GM18498 (cell line): ENCODE measurements around the gene HNRNPUL1.

Experiments used
- ATAC-seq: cut with Tn5 transposase; IDR thresholded peaks from one replicate; pipeline ENCODE4 v1.9.1; 2021; ENCODE audit warnings: mild to moderate bottlenecking, moderate library complexity; ENCODE audit not compliant: unreplicated experiment

Gene HNRNPUL1

DNA sequence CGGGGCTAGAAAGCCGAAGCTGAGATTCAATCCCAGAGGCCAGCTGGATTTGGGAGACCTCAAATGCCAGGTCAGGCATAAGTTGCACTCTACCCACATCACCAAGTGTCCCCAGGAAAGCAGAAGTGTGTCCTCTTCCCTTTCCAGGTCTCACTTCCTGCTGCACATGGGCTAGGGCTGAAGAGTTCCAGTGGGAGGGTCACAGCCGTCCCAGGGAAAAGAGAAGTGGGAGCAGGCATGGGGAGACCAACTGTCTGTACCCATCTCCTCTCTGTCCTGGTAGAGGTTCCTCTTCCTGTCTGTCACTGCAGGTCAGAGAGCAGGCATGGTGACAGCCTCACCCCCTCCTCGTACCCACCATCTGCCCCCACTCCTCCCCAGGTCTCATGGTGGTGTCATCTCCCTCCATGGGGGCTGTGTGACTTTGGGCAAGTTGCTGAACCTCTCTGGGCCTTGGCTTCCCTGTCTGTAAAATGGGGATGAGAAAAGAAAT, 30.4 kb upstream of the HNRNPUL1 start:
- ATAC-seq, result no peak

DNA sequence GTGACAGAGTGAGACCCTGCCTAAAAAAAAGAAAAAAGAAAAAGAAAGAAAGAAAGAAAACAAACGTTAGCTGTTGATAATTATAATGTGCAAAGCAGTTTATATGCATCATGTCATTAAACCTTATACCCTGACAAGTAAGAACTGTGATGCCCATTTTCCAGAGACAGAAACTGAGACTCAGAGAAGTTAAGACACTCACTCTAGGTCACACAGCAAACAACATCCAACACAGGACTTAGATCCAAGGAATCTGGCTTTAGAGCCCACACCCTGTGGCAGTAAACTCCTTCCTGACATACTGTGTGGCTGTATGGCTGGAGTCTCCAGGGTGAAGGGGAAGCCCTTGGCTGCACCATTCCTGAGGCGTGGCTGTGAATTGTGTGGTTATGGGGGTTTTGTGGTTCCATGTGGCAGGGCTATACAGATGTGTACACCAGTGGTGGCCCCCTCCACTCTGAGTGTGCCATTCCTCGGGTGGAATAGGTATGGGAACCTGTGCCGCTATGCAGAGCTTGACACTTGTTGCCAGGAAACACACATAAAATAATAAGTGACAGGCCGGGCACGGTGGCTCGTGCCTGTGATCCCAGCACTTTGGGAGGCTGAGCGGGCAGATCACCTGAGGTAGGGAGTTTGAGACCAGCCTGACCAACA, 29.5 kb upstream of the HNRNPUL1 start:
- ATAC-seq, result no peak

GRCh38 chr19:41235480-41235879, 28.7 kb upstream of the HNRNPUL1 start:
- no peak for ATAC-seq

DNA sequence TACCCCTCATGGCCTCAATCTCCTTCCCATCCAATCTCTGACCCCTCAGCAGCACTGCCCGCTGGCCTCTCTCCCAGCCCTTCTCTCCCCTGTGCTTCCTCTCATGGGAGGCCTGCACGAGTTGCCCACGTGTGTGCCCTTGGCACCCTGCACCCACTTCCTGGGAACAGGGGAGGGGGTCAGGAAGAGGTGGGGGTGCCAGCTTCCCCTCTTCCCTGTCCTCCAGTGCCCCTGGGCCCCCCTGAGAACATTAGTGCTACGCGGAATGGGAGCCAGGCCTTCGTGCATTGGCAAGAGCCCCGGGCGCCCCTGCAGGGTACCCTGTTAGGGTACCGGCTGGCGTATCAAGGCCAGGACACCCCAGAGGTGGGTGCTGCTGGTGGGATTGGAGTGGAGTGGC, 25.9 kb upstream of the HNRNPUL1 start:
- no peak for ATAC-seq

DNA sequence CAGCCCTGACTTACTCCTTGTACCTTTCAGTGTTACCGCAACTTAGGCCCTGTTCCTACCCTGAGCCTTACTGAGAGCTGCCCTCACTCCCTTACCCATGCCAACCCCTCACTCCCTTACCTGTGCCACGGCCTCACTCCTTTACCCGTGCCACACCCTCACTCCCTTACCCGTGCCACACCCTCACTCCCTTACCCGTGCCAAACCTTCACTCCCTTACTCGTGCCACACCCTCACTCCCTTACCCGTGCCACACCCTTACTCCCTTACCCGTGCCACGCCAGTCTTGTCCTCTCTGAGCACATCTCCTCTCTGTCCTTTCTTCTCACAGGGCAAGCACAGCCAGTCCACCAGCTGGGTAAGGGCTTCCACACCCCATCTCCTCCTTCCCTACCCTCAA, 24.8 kb upstream of the HNRNPUL1 start:
- ATAC-seq, result no peak

DNA sequence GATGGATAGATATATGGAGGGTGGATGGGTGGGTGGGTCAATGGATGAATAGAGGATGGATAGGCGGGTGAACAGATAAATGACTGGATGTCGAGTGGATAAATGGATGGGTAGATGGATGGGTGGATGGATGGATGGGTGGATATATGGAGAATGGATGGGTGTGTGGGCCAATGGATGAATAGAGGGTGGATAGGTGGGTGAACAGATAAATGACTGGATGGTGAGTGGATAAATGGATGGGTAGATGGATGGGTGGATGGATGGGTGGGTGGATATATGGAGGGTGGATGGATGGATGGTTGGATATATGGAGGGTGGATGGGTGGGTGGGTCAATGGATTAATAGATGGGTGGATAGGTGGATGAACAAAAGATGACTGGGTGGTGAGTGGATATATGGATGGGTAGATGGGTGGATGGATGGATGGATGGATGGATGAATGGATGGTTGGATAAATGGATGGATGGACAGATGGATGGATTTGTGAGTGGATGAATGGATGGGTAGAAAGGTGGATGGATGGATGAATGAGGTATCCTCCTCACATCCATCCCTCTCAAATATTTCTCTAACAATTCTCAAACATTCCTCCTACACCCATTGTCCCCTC, 24.1 kb upstream of the HNRNPUL1 start:
- no peak for ATAC-seq

DNA sequence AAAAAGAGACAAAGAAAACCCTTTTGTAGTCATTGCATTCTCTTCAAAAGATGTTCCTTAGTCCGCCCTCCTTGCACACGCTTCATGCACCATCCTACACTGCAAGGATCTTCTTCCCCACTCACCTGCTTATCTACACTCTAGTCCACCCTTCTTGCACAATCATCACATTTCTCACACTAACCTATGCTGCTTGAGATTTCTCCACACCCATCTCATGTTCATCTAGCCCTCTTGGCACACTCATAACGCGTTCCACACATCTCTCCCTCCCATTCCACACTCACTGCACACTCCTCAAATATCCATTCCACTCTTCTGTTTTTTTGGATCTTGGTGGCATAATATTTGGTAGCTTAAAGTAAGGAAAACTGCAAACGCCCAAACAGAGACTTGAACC, 22.3 kb upstream of the HNRNPUL1 start:
- ATAC-seq, result no peak

GRCh38 chr19:41244117-41244516, 20.1 kb upstream of the HNRNPUL1 start:
- no peak for ATAC-seq

GRCh38 chr19:41245843-41246242, 18.3 kb upstream of the HNRNPUL1 start:
- no peak for ATAC-seq

- no peak for ATAC-seq
These were observed 15.3 kb upstream of the HNRNPUL1 start for GRCh38 chr19:41248895-41249294.

DNA sequence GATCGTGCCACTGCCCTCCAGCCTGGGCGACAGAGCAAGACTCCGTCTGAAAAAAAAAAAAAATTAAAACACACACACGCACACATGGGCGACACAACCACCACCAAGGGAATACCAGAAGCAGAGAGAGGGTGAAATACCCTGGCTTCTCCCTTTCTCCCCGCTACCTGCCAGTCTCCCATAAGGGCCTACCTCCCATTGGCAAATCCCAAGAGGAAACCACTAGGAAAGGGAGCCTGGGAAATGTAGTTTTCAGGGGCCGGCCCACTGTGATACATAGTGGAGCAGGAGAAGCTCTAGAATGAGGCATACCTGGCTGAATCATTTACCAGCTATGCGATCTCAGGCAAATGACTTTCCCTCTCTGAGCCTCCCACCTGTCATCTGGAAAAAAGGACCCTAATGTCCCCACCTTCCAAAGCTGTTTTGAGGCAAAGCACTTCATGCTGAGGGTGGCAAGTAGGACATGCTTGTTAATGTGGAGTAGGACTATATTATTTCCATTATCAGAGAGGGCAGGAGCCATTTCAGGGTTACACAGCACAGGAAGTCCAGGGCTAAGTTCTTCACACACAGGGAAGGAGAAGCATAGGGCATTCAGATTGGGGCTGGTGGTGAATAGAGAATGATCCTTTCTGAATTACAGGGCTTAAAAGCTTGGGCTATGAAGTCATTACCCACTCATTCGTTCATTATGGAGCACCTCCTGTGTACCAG, 14.3 kb upstream of the HNRNPUL1 start:
- ATAC-seq, result no peak

GRCh38 chr19:41253660-41254059, 10.5 kb upstream of the HNRNPUL1 start:
- ATAC-seq, result no peak

DNA sequence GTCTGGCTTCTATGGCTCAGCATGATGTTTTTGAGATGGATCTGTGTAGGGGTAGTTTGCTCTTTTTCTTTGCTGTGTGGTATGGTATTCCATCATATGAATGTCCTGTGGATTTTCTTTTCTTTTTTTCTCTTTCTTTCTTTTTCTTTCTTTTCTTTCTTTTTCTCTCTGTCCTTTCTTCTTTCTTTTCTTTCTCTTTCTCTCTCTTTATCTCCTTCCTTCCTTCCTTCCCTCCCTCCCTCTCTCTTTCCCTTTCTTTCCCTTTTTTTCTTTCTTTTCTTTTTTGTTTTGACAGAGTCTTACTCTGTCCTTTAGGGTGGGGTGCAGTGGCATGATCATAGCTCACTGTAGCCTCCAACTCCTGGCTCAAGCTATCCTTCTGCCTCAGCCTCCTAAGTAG, 9.0 kb upstream of the HNRNPUL1 start:
- ATAC-seq, result no peak

GRCh38 chr19:41261474-41262190, 2.5 kb upstream of the HNRNPUL1 start:
- no peak for ATAC-seq

DNA sequence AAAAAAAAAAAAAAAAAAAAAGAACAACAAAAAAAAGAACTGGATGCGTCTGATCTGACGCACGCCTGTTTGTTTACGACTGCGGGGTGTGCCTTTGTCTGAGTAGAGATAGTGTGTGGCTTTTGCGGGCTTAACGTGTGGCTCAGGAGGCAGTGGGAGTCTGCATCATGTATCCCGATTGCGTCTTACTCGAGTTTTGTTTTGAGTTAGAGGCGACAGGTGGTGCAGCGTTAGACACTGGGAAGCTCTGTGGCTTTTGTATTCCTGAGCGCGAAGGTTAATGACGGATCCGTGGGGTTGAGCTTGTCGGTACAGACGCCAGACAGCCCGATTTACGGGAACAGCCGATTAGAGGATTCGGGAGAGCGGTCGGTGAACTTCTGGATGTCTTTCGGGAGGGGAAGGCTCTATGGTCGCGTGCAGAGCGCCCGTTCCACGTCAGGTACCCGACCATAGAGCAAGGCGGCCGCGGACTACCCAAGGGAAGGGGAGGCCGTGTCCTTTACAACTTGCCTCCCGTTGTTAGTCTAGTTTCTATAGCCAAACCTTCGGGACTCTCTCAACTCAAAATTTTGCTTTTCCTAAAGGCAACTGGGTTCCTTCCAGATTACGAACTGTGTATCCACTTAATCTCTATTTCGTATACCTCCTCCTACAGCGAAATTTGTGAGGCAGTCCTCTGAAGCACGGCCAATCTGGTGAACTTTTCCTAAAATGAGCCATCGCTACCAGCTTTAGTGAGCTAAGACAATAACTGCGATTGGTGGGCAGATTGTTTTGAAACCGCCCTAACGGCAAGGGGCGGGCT, 926 bp upstream of the HNRNPUL1 start:
- peak; percentile 17 for ATAC-seq

DNA sequence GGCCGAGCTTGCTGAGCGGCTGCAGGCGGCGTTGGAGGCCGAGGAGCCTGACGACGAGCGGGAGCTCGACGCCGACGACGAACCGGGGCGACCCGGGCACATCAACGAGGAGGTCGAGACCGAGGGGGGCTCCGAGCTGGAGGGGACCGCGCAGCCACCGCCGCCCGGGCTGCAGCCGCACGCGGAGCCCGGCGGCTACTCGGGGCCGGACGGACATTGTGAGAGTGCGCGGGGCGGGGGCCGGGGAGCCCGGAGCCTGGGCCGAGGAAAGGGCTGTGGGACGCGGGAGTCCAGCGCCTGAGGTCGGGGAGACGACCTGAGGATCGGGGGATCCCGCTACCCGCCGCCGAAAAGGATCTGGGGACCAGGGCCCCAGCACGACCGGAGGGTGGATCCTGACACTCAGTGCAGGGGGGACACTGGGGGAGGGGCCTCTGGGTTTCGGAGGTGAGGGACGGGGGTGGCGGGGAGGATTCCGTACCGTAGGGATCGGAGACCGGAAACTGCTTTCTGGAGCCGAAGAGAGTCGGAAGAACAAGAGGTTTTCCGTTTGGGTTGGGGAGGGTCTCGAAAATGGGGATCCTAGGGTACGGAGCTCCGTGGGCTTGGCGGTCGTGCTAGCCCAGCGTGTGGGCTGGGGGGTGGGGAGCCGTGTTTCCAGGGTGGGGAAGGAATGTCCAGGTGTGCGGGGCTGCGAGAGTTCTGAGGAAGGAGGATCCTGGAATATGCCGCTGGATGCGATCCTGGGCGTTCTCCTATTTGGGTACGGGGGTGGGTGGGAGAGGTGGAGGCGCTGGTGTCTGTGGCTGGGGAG, 616 bp downstream of the HNRNPUL1 start:
- peak; percentile 0 for ATAC-seq

DNA sequence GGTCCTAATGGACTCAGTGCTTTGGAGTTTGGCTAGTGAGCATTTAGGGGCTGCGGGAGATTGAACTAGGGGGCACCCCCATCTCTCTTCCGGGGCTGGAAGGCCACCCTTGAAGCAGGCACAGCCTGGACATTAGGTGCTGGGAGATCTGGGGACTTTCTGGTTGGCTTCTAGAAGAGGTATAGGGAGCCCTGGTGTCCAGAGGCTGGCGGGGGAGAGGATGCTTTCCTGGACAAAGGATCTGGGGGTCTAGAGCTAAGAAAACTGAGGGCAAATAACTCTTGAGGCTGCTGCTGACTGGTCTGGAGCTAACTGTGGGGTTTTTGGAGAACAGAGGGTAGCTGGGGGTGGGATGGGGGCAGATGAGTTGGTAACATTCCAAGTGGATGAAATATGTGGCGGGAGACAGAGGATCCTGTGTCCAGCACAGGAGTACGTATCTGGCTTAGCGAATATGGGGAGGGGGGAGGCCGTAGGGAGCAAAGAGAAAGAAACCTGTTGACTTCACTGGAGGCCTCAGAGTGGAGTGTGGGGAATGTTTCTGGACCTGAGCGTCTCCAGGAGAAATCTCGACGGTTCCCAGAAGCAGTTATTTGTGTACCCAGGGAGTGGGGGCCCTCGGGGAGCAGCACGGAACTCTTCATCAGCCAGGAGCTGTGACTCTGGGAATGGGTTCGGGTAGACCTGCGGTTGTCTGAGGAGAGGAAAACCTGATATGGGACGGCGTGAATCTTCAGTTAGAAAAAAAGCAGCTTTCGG, 1.4 kb downstream of the HNRNPUL1 start:
- ATAC-seq, result no peak

- ATAC-seq, result no peak
These were observed 4.9 kb downstream of the HNRNPUL1 start for GRCh38 chr19:41269055-41269454.

GRCh38 chr19:41269571-41269970, 5.4 kb downstream of the HNRNPUL1 start:
- ATAC-seq, result no peak
